LNCAP (cell line): ENCODE measurements around the gene OSBPL6.

Experiments
- TF ChIP-seq, protein P1 (sequence below): fragments of 450-650 bp; IDR thresholded peaks from 2 replicates; pipeline ENCODE4 v1.5.1; 2017; ENCODE audit warnings: mild to moderate bottlenecking

The OSBPL6 gene

GRCh38 chr2:178191511-178191910, 2.8 kb upstream of the OSBPL6 start:
- TF ChIP-seq, protein P1, sequence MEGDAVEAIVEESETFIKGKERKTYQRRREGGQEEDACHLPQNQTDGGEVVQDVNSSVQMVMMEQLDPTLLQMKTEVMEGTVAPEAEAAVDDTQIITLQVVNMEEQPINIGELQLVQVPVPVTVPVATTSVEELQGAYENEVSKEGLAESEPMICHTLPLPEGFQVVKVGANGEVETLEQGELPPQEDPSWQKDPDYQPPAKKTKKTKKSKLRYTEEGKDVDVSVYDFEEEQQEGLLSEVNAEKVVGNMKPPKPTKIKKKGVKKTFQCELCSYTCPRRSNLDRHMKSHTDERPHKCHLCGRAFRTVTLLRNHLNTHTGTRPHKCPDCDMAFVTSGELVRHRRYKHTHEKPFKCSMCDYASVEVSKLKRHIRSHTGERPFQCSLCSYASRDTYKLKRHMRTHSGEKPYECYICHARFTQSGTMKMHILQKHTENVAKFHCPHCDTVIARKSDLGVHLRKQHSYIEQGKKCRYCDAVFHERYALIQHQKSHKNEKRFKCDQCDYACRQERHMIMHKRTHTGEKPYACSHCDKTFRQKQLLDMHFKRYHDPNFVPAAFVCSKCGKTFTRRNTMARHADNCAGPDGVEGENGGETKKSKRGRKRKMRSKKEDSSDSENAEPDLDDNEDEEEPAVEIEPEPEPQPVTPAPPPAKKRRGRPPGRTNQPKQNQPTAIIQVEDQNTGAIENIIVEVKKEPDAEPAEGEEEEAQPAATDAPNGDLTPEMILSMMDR = no peak

- TF ChIP-seq, protein P1 = no peak
Observed at GRCh38 chr2:178193496-178193822, 853 bp upstream of the OSBPL6 start.

- TF ChIP-seq, protein P1 = no peak
Observed at GRCh38 chr2:178194600-178195389, 483 bp downstream of the OSBPL6 start.

DNA sequence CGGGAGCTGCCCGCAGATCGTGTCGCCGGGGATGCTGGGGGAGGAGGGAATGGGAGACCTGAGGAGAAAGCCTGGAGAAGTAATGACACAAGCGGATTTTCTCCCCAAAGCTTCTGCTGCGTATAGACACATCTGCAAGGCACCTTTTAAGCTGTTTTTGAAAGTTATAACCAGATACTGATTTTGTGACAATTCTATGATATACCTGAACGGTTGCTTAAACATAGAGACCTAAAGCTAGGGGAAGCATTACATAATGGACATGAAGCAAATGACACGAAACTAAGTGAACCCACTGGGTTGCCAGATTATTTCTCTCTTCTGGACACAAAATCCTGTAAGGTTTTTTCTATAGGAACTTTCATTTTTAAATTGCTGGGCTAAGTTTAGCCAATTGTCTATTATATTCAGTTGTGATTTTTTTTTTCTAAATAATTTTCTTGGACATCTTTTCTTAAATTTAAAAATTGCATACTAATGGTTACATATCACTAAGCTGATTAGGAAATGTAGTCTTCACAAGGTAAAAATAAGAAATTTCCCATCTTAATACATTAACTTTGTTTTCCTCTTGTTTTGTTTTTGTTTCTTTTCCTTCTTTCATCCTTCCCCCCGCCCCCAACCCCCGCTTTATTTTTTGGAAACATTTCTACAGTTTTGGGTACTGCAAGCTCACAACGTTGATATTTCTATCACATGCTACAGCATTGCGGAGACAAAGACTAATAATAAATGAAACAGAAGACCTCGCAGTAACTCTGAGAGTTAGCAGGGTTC, 1.3 kb downstream of the OSBPL6 start:
- TF ChIP-seq, protein P1 = no peak

DNA sequence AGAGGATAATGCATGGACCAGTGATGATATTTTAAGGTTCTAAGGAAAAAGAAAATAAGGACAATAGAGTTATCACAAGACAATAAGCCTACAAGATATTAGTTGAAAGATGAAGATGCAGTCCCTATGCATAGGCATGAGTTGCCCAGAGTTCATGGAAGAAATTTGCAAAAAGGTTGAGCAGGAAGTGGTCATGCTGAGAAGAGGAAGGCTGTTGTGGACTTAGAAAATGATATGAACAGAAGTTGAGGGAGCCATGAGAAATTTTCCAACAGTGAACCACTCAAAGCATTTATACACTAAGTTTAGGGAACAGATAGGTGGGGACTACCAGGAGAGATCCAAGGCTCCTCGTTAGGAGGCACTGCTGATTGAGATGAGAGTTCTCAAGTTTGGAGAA, 3.5 kb downstream of the OSBPL6 start:
- TF ChIP-seq, protein P1 = no peak

- TF ChIP-seq, protein P1 = no peak
Observed at GRCh38 chr2:178199334-178199733, 5.0 kb downstream of the OSBPL6 start.

- TF ChIP-seq, protein P1 = no peak
Observed at GRCh38 chr2:178200331-178200730, 6.0 kb downstream of the OSBPL6 start.
